RKO (cell line): Measurements from ENCODE around the gene GPR35.
"Not testable (repeated sequence)": the region's sequence is repeated elsewhere in the genome, so short reads cannot be mapped to it uniquely, and the experiment has no call there.

Source experiments
- DNase-seq: peaks from one replicate; pipeline ENCODE4 v3.0.0-alpha.2; 2016; ENCODE audit warnings: low spot score

The GPR35 gene

GRCh38 chr2:240663546-240664190 lies 38.4 kb downstream of the GPR35 start:
- peak; percentile 4 for DNase-seq

GRCh38 chr2:240664622-240665021 lies 39.3 kb downstream of the GPR35 start:
- no peak for DNase-seq

GRCh38 chr2:240670402-240670801 lies 45.1 kb downstream of the GPR35 start:
- no peak for DNase-seq

GRCh38 chr2:240670950-240671349 lies 45.7 kb downstream of the GPR35 start:
- no peak for DNase-seq

GRCh38 chr2:240672076-240672700 lies 46.9 kb downstream of the GPR35 start:
- DNase-seq: no peak

- no peak for DNase-seq
These were observed 47.5 kb downstream of the GPR35 start for GRCh38 chr2:240672701-240673190.

- DNase-seq: not testable (repeated sequence)
These were observed 49.3 kb downstream of the GPR35 start for GRCh38 chr2:240674461-240675184.

GRCh38 chr2:240675345-240675744 lies 50.1 kb downstream of the GPR35 start:
- not testable (repeated sequence) for DNase-seq

GRCh38 chr2:240678043-240678442 lies 52.8 kb downstream of the GPR35 start:
- DNase-seq: not testable (repeated sequence)

GRCh38 chr2:240678909-240679308 lies 53.6 kb downstream of the GPR35 start:
- not testable (repeated sequence) for DNase-seq

GRCh38 chr2:240680185-240680584 lies 54.9 kb downstream of the GPR35 start:
- not testable (repeated sequence) for DNase-seq
